Dermis blood vessel endothelial cell (primary cell): Measurements from ENCODE around the gene CFAP74. TPM values are rescaled to one million over a fixed set of nuclear protein-coding genes. Genes with fewer than 3 reads are reported as not detected.
A peak's percentile ranks its signal among the peaks of the same experiment; 100 is the strongest.

ENCODE experiments used
- DNase-seq: peaks from one replicate; pipeline ENCODE4 v3.0.0; 2010
- total RNA-seq: library from RNA; depleted of rRNA; stranded (reverse); fragments of >200 nt; gene quantifications from 2 replicates; pipeline ENCODE4 v1.2.3, GENCODE V29; 2014

The CFAP74 gene
- total RNA-seq, 1 donor from 2014 or later = not detected

GRCh38 chr1:1914101-1914970 lies 89.2 kb downstream of the CFAP74 start:
- no peak for DNase-seq

- DNase-seq = no peak
Observed at GRCh38 chr1:1911350-1912041, 92.1 kb downstream of the CFAP74 start.

- no peak for DNase-seq
Observed at GRCh38 chr1:1910651-1911331, 92.8 kb downstream of the CFAP74 start.

- no peak for DNase-seq
Observed at GRCh38 chr1:1910033-1910465, 93.5 kb downstream of the CFAP74 start.

GRCh38 chr1:1908506-1908791 lies 95.1 kb downstream of the CFAP74 start:
- DNase-seq = no peak

- no peak for DNase-seq
Observed at GRCh38 chr1:1907098-1907736, 96.4 kb downstream of the CFAP74 start.

GRCh38 chr1:1906185-1907097 lies 97.1 kb downstream of the CFAP74 start:
- DNase-seq = peak; percentile 92

- DNase-seq = no peak
Observed at GRCh38 chr1:1903224-1903623, 100.4 kb downstream of the CFAP74 start.

- DNase-seq = no peak
Observed at GRCh38 chr1:1901641-1902294, 101.8 kb downstream of the CFAP74 start.

- no peak for DNase-seq
Observed at GRCh38 chr1:1900883-1901640, 102.5 kb downstream of the CFAP74 start.

GRCh38 chr1:1899967-1900327 lies 103.6 kb downstream of the CFAP74 start:
- no peak for DNase-seq

GRCh38 chr1:1899266-1899966 lies 104.2 kb downstream of the CFAP74 start:
- DNase-seq = no peak

- DNase-seq = no peak
Observed at GRCh38 chr1:1898246-1898933, 105.2 kb downstream of the CFAP74 start.

- DNase-seq = no peak
Observed at GRCh38 chr1:1895456-1896336, 107.9 kb downstream of the CFAP74 start.

- DNase-seq = no peak
Observed at GRCh38 chr1:1895060-1895418, 108.5 kb downstream of the CFAP74 start.

GRCh38 chr1:1894354-1895059 lies 109.1 kb downstream of the CFAP74 start:
- no peak for DNase-seq

GRCh38 chr1:1893997-1894353 lies 109.6 kb downstream of the CFAP74 start:
- no peak for DNase-seq
